HG02588 (cell line): ENCODE results near the gene MEAK7.
A peak's percentile ranks its signal among the peaks of the same experiment; 100 is the strongest.
"Not testable (repeated sequence)": the region's sequence is repeated elsewhere in the genome, so short reads cannot be mapped to it uniquely, and the experiment has no call there.

Experiments used
- ATAC-seq: cut with Tn5 transposase; IDR thresholded peaks from one replicate; pipeline ENCODE4 v1.9.1; 2021; ENCODE audit warnings: mild to moderate bottlenecking, moderate library complexity; ENCODE audit not compliant: unreplicated experiment

Gene MEAK7

DNA sequence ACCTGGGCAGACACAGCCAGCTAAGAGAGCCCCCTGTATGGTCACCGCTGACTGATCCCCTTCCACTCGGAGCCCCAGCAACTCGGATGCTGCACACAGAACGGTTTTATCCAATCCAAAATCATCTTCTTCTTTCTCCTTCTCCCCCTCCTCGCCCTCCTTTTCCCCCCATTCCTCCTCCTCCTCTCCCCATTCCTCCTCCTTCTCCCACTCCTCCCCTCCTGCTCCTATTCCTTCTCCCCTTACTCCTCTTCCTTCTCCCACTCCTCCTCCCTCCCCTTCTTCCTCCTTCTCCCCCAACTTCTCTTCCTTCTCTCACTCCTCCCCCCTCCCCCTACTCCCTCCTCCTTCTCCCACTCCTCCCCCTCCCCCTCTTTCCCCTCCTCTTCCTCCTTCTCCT lies 30.4 kb upstream of the MEAK7 start:
- no peak for ATAC-seq

GRCh38 chr16:84532855-84533486 lies 28.5 kb upstream of the MEAK7 start:
- ATAC-seq: no peak

DNA sequence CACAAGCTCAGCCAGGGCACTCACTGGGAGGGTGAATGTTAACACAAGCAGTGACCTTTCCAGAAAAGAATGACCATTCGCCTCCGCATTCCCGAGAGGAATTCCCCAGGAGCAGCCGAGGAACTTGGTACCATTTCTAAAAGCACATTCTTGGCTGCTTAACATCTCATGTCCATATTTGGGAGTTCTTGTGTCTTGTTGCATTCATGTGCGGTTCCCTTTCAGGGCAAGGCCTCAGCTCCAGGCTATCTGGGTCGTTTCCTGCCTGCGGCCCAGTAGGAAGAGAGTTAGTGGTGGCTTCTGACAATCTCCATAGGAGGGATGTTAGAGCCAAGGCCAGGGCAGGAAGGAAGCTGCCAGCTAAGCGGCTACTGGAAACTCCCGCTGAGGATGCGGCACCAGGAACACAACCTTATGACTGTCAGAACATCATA lies 27.8 kb upstream of the MEAK7 start:
- no peak for ATAC-seq

DNA sequence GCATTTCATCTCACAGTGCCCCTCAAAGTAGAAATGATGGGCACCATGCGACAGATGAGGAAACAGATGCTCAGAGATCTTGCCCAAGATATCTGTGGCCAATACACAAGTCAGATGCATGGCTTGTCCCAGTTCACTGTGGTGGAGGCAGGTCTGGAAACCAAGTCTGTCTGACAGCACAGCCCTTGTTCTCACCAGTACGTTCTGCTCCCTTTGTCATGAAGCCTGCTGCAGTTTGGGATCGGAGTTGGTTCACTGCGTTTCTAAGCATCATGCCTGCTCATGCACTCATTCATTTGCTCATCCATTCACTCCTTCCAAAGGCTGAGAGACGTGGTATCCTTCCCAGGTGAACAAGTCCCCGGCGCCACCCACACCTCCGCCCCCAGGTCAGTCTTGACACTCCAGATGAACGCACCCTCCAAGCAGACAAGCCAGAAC lies 27.2 kb upstream of the MEAK7 start:
- no peak for ATAC-seq

GRCh38 chr16:84530590-84530989 lies 26.1 kb upstream of the MEAK7 start:
- no peak for ATAC-seq

DNA sequence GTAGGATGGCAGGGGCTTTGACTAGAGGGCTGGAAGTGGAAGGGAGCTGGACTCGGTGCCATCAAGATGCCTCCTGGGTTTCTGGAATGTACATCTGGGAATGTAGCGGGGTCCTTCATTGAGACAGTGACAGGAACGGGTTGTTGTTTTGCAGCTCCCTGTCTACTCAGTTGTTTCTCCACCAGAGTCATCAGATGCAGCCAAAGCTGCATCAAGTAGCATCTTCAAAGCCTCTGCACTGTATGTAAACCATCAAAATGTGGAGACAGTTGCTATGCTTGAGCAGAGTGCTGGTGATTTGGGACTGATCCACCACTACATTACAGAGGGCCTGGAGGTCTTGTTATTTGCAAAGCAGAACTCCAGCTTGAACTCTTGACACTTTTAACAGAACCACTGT lies 25.1 kb upstream of the MEAK7 start:
- ATAC-seq: no peak

DNA sequence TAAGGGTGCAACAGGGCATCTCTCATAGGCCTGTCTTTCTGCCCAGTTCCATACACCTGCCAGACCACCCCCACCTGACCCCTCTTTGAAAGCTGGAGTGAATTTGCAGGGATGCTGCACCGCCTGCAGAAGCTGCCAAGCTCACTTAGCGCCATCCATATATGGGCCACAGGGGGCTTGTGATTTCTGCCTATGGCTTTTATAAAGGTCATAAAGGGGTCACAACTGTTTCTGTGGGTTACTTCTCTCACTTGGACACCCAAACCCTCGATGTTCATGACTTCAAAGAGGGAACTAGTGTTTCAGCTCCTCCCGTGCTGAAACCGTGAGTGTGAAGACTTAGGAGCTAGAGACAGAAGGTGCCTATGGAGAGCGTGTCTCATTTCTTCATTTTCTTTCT lies 23.9 kb upstream of the MEAK7 start:
- ATAC-seq: no peak

GRCh38 chr16:84527532-84528269 lies 23.2 kb upstream of the MEAK7 start:
- no peak for ATAC-seq

GRCh38 chr16:84526794-84527531 lies 22.5 kb upstream of the MEAK7 start:
- no peak for ATAC-seq

DNA sequence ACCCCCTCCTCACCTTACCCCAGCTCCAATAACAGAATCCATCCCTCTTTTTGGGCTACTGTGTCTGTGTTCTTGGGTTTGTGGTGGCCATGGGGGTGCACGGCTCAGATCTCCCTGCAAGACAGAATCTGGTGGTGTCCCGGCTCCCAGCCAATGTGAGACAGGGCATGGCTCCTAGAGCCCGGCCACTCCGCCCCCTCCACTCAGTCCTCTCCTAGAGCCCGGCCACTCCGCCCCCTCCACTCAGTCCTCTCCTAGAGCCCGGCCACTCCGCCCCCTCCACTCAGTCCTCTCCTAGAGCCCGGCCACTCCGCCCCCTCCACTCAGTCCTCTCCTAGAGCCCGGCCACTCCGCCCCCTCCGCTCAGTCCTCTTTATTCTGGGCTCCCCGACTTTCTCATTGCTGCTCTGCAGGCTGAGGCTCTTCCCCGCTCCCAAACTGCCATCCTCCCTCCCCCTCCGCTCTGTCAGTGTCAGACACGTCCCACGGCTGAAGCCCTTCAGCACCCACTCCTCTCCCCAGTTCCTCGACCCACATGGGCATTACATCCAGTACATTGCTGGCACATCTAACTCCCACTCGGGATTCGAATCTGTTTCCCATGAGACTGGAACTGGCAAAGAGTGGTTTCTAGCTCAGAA lies 20.6 kb upstream of the MEAK7 start:
- ATAC-seq: not testable (repeated sequence)

DNA sequence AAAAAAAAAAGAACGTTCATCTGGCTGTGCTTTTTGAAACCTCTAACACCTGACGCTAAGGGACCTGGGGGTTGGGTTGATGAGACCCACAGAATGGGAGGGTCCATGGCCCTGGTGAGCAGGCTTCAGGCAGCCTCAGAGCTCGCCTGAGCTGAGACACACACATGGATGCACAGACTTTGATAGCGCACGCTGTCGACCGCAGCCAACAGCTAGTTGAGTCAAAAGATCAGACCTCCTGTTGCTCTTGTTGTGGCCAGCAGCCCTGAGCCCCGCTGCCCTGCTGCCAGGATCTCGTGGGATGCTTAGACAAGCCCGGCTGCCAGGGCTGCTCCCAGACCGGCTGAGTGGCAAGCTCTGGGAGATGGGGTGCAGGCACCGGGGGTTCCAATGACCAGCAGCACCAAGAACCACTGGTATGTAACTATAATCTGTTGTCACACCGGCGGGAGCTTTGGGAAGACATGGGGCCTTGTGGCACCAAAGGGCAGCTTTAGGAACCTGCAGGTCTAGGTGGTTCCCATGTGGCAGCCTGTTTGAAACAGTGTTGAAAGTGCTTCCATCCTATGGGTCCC lies 20.0 kb upstream of the MEAK7 start:
- no peak for ATAC-seq

DNA sequence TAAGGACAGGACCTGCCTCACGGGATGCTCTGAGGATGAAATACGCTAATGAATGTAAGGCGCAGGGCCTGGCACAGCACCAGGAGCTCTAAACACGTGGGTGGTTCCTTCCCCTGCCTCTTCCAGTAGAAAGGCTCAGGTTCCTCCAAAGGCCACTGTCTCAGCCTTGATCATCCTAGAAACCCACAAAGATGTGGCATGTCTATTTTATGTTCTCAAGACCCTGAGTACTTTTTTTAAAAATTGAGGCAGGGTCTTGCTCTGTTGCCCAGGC lies 17.0 kb upstream of the MEAK7 start:
- ATAC-seq: no peak

GRCh38 chr16:84520725-84521496 lies 16.5 kb upstream of the MEAK7 start:
- ATAC-seq: no peak

DNA sequence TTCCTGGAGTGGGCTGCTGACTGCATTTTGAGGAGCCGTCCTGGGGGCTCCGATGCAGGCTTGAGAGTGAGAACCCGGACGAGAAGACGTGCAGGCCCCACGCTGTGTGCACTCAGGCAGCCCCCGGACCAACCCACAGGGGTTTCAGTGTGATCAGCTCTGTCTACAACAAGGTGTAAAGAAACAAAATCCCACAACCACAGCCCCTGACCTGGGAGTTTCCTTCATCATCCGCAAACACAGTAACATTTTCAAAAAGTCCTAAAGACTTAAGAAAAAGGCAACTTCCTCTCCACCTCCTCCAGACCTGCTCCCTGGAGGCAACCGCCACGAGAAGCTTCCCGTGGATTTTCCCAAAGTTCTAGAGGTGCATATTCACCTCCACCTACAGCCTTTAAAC lies 15.4 kb upstream of the MEAK7 start:
- ATAC-seq: no peak

GRCh38 chr16:84518804-84519341 lies 14.4 kb upstream of the MEAK7 start:
- ATAC-seq: no peak

DNA sequence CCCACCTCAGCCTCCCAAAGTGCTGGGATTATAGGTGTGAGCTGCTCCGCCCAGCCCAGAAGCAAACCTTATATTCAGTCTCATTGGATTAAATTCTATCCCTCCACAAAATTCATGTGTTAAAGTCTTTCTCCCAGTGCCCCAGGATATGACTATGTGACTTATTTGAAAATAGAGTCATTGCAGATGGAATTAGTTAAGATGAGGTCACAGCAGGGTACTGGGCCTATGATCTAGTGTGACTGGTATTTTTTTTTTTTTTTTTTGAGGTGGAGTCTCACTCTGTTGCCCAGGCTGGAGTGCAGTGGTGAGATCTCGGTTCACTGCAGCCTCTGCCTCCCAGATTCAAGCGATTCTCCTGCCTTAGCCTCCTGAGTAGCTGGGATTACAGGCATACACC lies 13.8 kb upstream of the MEAK7 start:
- ATAC-seq: not testable (repeated sequence)

GRCh38 chr16:84517366-84517765 lies 12.9 kb upstream of the MEAK7 start:
- ATAC-seq: no peak

- ATAC-seq: peak; percentile 82
Measured at GRCh38 chr16:84514874-84515835, 10.7 kb upstream of the MEAK7 start.

GRCh38 chr16:84514295-84514873 lies 9.9 kb upstream of the MEAK7 start:
- ATAC-seq: no peak
